WTC11 (cell line): ENCODE data around the gene AGO4. TPM values are rescaled to one million over a fixed set of nuclear protein-coding genes. Genes with fewer than 3 reads are reported as not detected.

Experiments used
- FOXK1 ChIP-seq: sonication (generic); formaldehyde crosslinking; IDR thresholded peaks from 2 replicates; pipeline ENCODE4 v1.8.0; 2022; ENCODE audit warnings: mild to moderate bottlenecking, moderate library complexity, missing genetic modification reagents
- GTF2I ChIP-seq: fragments of 250-450 bp; sonication (Bioruptor Pico); conservative IDR thresholded peaks from 2 replicates; pipeline ENCODE4 v1.4.0; 2021; ENCODE audit warnings: mild to moderate bottlenecking
- NFE2L1 ChIP-seq: sonication (generic); formaldehyde crosslinking; IDR thresholded peaks from 2 replicates; pipeline ENCODE4 v1.8.1; 2023; ENCODE audit warnings: missing genetic modification reagents
- SMAD4 ChIP-seq: sonication (generic); formaldehyde crosslinking; IDR thresholded peaks from 2 replicates; pipeline ENCODE4 v1.8.0; 2022; ENCODE audit warnings: mild to moderate bottlenecking, missing genetic modification reagents
- TP53 ChIP-seq: sonication (generic); formaldehyde crosslinking; IDR thresholded peaks from 2 replicates; pipeline ENCODE4 v1.8.1; 2023; ENCODE audit warnings: mild to moderate bottlenecking, missing genetic modification reagents
- ZNF263 ChIP-seq: sonication (generic); formaldehyde crosslinking; IDR thresholded peaks from 2 replicates; pipeline ENCODE4 v1.8.1; 2022; ENCODE audit warnings: low read depth, mild to moderate bottlenecking, moderate library complexity, missing genetic modification reagents
- ZNF416 ChIP-seq: fragments of 250-450 bp; sonication (Bioruptor Pico); IDR thresholded peaks from 2 replicates; pipeline ENCODE4 v1.9.0; 2021; ENCODE audit warnings: mild to moderate bottlenecking, inconsistent platforms
- ZNF423 ChIP-seq: fragments of 250-450 bp; sonication (Bioruptor Pico); IDR thresholded peaks from 2 replicates; pipeline ENCODE4 v2.1.2; 2022; ENCODE audit warnings: mild to moderate bottlenecking, moderate library complexity
- total RNA-seq: library from RNA; stranded (reverse); gene quantifications from 3 replicates; pipeline ENCODE4 v1.2.3, GENCODE V29; 2021
- TF ChIP-seq, protein P1 (sequence below): sonication (generic); formaldehyde crosslinking; IDR thresholded peaks from 2 replicates; pipeline ENCODE4 v1.8.0; 2023; ENCODE audit warnings: missing genetic modification reagents, mild to moderate bottlenecking, borderline replicate concordance
- TF ChIP-seq, protein P2 (sequence below): fragments of 250-450 bp; sonication (Bioruptor Pico); IDR thresholded peaks from 2 replicates; pipeline ENCODE4 v1.9.0; 2021; ENCODE audit warnings: mild to moderate bottlenecking
- TF ChIP-seq, protein P3 (sequence below): fragments of 250-450 bp; sonication (Bioruptor Pico); IDR thresholded peaks from 2 replicates; pipeline ENCODE4 v1.9.0; 2021; ENCODE audit warnings: mild to moderate bottlenecking, borderline replicate concordance
- TF ChIP-seq, protein P4 (sequence below): sonication (generic); formaldehyde crosslinking; IDR thresholded peaks from 2 replicates; pipeline ENCODE4 v1.8.0; 2022; ENCODE audit warnings: mild to moderate bottlenecking, missing genetic modification reagents
- TF ChIP-seq, protein P5 (sequence below): sonication (generic); formaldehyde crosslinking; conservative IDR thresholded peaks from 2 replicates; pipeline ENCODE4 v1.8.1; 2023; ENCODE audit warnings: mild to moderate bottlenecking, low read depth, missing genetic modification reagents, moderate library complexity
- TF ChIP-seq, protein P6 (sequence below): sonication (generic); formaldehyde crosslinking; IDR thresholded peaks from 2 replicates; pipeline ENCODE4 v1.8.1; 2023; ENCODE audit warnings: mild to moderate bottlenecking, missing genetic modification reagents

The AGO4 gene
- total RNA-seq, 1 experiment from 2014 or later, result 8.7 TPM

DNA sequence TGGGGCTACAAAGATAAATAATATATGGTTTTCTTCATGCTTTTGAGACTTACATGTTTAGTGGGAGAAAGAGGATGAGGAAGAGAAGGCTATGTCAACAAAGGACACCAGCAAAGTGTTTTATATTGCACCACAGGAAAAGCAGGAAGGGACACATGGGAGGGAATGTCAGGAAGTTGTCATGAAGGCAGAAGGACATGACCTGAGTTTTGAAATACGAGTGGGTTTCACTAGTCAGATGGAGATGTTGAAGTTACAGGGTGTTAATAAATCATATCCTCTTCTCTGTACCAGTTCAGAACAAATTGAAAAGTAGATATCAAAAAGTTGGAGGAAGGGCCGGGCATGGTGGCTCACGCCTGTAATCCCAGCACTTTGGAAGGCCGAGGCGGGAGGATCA is 57.0 kb downstream of the AGO4 start (continued):
- TF ChIP-seq, protein P1, sequence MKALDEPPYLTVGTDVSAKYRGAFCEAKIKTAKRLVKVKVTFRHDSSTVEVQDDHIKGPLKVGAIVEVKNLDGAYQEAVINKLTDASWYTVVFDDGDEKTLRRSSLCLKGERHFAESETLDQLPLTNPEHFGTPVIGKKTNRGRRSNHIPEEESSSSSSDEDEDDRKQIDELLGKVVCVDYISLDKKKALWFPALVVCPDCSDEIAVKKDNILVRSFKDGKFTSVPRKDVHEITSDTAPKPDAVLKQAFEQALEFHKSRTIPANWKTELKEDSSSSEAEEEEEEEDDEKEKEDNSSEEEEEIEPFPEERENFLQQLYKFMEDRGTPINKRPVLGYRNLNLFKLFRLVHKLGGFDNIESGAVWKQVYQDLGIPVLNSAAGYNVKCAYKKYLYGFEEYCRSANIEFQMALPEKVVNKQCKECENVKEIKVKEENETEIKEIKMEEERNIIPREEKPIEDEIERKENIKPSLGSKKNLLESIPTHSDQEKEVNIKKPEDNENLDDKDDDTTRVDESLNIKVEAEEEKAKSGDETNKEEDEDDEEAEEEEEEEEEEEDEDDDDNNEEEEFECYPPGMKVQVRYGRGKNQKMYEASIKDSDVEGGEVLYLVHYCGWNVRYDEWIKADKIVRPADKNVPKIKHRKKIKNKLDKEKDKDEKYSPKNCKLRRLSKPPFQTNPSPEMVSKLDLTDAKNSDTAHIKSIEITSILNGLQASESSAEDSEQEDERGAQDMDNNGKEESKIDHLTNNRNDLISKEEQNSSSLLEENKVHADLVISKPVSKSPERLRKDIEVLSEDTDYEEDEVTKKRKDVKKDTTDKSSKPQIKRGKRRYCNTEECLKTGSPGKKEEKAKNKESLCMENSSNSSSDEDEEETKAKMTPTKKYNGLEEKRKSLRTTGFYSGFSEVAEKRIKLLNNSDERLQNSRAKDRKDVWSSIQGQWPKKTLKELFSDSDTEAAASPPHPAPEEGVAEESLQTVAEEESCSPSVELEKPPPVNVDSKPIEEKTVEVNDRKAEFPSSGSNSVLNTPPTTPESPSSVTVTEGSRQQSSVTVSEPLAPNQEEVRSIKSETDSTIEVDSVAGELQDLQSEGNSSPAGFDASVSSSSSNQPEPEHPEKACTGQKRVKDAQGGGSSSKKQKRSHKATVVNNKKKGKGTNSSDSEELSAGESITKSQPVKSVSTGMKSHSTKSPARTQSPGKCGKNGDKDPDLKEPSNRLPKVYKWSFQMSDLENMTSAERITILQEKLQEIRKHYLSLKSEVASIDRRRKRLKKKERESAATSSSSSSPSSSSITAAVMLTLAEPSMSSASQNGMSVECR (CRISPR knock-in tag), result no peak
- TF ChIP-seq, protein P2, sequence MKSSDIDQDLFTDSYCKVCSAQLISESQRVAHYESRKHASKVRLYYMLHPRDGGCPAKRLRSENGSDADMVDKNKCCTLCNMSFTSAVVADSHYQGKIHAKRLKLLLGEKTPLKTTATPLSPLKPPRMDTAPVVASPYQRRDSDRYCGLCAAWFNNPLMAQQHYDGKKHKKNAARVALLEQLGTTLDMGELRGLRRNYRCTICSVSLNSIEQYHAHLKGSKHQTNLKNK (CRISPR knock-in tag), result no peak
- TF ChIP-seq, protein P3, sequence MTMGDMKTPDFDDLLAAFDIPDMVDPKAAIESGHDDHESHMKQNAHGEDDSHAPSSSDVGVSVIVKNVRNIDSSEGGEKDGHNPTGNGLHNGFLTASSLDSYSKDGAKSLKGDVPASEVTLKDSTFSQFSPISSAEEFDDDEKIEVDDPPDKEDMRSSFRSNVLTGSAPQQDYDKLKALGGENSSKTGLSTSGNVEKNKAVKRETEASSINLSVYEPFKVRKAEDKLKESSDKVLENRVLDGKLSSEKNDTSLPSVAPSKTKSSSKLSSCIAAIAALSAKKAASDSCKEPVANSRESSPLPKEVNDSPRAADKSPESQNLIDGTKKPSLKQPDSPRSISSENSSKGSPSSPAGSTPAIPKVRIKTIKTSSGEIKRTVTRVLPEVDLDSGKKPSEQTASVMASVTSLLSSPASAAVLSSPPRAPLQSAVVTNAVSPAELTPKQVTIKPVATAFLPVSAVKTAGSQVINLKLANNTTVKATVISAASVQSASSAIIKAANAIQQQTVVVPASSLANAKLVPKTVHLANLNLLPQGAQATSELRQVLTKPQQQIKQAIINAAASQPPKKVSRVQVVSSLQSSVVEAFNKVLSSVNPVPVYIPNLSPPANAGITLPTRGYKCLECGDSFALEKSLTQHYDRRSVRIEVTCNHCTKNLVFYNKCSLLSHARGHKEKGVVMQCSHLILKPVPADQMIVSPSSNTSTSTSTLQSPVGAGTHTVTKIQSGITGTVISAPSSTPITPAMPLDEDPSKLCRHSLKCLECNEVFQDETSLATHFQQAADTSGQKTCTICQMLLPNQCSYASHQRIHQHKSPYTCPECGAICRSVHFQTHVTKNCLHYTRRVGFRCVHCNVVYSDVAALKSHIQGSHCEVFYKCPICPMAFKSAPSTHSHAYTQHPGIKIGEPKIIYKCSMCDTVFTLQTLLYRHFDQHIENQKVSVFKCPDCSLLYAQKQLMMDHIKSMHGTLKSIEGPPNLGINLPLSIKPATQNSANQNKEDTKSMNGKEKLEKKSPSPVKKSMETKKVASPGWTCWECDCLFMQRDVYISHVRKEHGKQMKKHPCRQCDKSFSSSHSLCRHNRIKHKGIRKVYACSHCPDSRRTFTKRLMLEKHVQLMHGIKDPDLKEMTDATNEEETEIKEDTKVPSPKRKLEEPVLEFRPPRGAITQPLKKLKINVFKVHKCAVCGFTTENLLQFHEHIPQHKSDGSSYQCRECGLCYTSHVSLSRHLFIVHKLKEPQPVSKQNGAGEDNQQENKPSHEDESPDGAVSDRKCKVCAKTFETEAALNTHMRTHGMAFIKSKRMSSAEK, result no peak
- no peak for TF ChIP-seq GTF2I
- TF ChIP-seq, protein P4, sequence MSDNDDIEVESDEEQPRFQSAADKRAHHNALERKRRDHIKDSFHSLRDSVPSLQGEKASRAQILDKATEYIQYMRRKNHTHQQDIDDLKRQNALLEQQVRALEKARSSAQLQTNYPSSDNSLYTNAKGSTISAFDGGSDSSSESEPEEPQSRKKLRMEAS (CRISPR knock-in tag), result no peak
- TF ChIP-seq, protein P5, sequence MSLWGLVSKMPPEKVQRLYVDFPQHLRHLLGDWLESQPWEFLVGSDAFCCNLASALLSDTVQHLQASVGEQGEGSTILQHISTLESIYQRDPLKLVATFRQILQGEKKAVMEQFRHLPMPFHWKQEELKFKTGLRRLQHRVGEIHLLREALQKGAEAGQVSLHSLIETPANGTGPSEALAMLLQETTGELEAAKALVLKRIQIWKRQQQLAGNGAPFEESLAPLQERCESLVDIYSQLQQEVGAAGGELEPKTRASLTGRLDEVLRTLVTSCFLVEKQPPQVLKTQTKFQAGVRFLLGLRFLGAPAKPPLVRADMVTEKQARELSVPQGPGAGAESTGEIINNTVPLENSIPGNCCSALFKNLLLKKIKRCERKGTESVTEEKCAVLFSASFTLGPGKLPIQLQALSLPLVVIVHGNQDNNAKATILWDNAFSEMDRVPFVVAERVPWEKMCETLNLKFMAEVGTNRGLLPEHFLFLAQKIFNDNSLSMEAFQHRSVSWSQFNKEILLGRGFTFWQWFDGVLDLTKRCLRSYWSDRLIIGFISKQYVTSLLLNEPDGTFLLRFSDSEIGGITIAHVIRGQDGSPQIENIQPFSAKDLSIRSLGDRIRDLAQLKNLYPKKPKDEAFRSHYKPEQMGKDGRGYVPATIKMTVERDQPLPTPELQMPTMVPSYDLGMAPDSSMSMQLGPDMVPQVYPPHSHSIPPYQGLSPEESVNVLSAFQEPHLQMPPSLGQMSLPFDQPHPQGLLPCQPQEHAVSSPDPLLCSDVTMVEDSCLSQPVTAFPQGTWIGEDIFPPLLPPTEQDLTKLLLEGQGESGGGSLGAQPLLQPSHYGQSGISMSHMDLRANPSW (CRISPR knock-in tag), result no peak
- TF ChIP-seq ZNF416, result no peak
- no peak for TF ChIP-seq TP53 (CRISPR knock-in tag)
- TF ChIP-seq FOXK1, result no peak
- no peak for TF ChIP-seq NFE2L1 (CRISPR knock-in tag)
- TF ChIP-seq ZNF423 (CRISPR knock-in tag), result no peak
- TF ChIP-seq SMAD4 (CRISPR knock-in tag), result no peak
- no peak for TF ChIP-seq ZNF263 (CRISPR knock-in tag)
- TF ChIP-seq, protein P6, sequence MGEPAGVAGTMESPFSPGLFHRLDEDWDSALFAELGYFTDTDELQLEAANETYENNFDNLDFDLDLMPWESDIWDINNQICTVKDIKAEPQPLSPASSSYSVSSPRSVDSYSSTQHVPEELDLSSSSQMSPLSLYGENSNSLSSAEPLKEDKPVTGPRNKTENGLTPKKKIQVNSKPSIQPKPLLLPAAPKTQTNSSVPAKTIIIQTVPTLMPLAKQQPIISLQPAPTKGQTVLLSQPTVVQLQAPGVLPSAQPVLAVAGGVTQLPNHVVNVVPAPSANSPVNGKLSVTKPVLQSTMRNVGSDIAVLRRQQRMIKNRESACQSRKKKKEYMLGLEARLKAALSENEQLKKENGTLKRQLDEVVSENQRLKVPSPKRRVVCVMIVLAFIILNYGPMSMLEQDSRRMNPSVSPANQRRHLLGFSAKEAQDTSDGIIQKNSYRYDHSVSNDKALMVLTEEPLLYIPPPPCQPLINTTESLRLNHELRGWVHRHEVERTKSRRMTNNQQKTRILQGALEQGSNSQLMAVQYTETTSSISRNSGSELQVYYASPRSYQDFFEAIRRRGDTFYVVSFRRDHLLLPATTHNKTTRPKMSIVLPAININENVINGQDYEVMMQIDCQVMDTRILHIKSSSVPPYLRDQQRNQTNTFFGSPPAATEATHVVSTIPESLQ (CRISPR knock-in tag), result no peak
- TF ChIP-seq, all 79 proteins: peak for 0
